Neural progenitor cell (in vitro differentiated cells): ENCODE measurements around the gene KCNMA1.

Experiments used
- EZH2 ChIP-seq: fragments of 200-600 bp; sonication (generic); IDR thresholded peaks from 2 replicates; pipeline ENCODE4 v1.6.1; 2017; ENCODE audit warnings: antibody characterized with exemption, mild to moderate bottlenecking, moderate library complexity
- TF ChIP-seq, protein P1 (sequence below): fragments of 200-600 bp; sonication (generic); IDR thresholded peaks from 2 replicates; pipeline ENCODE4 v1.5.1; 2017; ENCODE audit warnings: antibody characterized with exemption, mild to moderate bottlenecking

DNA sequence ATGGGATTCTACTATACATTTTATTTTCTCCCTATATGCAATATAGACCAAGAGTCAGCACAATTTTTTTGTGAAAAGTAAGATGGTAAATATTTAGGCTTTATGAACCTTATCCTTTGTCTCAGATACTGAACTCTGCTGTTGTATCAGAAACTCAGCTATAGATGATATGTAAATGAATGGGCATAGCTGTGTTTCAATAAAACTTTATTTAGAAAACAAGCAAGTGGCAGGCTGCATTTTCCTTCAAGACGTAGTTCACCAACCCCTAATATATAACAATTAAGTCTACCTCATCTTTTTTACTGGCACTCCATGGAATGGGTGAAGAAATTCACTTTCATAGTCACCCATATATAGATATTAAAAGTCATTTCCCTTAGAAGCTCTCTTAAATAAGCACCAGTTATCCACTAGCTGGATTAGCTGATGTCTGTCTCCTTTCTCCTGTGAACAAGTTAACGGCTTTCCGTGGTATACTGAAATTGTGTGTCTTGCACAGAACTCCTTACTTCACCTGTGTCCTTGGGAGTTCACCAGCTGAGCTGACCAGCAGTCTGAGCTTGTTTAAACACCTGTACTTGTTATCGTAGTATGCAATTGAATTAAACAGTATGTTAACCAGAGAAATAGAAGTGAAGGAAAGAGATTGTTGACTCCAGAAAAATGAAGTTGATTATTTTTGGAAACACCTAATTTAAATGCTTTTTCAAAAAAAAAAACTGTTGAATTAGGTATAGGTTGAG lies 770.6 kb downstream of the KCNMA1 start:
- TF ChIP-seq EZH2 = no peak
- TF ChIP-seq, protein P1, sequence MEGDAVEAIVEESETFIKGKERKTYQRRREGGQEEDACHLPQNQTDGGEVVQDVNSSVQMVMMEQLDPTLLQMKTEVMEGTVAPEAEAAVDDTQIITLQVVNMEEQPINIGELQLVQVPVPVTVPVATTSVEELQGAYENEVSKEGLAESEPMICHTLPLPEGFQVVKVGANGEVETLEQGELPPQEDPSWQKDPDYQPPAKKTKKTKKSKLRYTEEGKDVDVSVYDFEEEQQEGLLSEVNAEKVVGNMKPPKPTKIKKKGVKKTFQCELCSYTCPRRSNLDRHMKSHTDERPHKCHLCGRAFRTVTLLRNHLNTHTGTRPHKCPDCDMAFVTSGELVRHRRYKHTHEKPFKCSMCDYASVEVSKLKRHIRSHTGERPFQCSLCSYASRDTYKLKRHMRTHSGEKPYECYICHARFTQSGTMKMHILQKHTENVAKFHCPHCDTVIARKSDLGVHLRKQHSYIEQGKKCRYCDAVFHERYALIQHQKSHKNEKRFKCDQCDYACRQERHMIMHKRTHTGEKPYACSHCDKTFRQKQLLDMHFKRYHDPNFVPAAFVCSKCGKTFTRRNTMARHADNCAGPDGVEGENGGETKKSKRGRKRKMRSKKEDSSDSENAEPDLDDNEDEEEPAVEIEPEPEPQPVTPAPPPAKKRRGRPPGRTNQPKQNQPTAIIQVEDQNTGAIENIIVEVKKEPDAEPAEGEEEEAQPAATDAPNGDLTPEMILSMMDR = no peak
